Chondrocyte (in vitro differentiated cells): Measurements from ENCODE around the gene OTULINL. TPM values are rescaled to one million over a fixed set of nuclear protein-coding genes. Genes with fewer than 3 reads are reported as not detected.

Source experiments
- DNase-seq: peaks from one replicate; pipeline ENCODE4 v3.0.0; 2021; ENCODE audit warnings: mixed read lengths, low spot score
- H3K27ac Mint-ChIP-seq: one replicate; pipeline ENCODE4 v1.8.0; 2021; ENCODE audit warnings: mild to moderate bottlenecking, moderate library complexity, mixed read lengths; ENCODE audit not compliant: unreplicated experiment
- H3K27me3 Mint-ChIP-seq: 2 replicates; pipeline ENCODE4 v1.8.0; 2021; ENCODE audit warnings: low read depth, mixed read lengths
- H3K36me3 Mint-ChIP-seq: 2 replicates; pipeline ENCODE4 v1.8.0; 2021; ENCODE audit warnings: low read depth, mixed read lengths
- H3K4me1 Mint-ChIP-seq: 2 replicates; pipeline ENCODE4 v1.8.0; 2021; ENCODE audit warnings: low read depth, mild to moderate bottlenecking, mixed read lengths
- H3K4me3 Mint-ChIP-seq: one replicate; pipeline ENCODE4 v1.8.0; 2021; ENCODE audit warnings: mild to moderate bottlenecking, moderate library complexity, mixed read lengths; ENCODE audit not compliant: unreplicated experiment
- H3K9me3 Mint-ChIP-seq: 2 replicates; pipeline ENCODE4 v1.8.0; 2021; ENCODE audit warnings: low read depth, mixed read lengths
- total RNA-seq: library from RNA; stranded (reverse); gene quantifications from 3 replicates; pipeline ENCODE4 v1.2.1, GENCODE V29; 2021
- TF ChIP-seq, protein P1 (sequence below): fragments of 200-600 bp; sonication (generic); IDR thresholded peaks from 2 replicates; pipeline ENCODE4 v1.5.0; 2021; ENCODE audit warnings: antibody characterized with exemption, mild to moderate bottlenecking, moderate library complexity

Gene OTULINL
- total RNA-seq, 1 donor from 2014 or later = 5.6 TPM

DNA sequence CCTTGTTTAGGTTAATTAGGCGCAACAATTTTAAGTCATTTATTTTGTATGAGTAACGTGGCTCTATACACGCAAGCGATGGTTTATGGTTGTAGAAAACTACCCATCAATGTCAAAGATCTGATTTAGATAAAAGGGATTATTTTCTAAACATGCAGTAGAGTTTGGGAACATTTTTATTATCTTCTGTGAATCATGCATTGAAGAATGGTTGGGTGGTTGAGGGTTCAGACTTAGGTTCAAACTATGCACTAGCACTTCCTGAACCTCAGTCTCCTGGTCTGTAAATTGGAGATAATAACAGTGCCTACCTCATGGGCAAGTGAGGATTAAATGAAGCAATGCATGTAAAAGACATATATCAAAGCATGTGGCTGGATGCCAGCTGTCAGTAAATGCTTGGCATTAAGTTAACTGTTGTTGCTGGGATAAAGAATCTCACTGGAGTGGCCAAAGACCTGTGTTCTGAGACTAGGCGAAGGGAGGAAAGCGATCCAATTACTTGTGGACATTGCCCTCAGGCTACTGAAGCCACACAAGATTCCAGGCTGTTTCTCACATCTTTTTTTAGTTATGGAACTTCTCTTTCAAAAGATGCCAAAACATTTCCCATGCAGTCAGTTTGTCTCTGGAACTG, 1.1 kb upstream of the OTULINL start:
- Mint-ChIP-seq H3K4me1 (peaks cover 25% of the 10 kb centered on the region), H3K27ac (peak overlapping the region; percentile 3), H3K36me3 (no peaks in the 10 kb centered on the region), H3K27me3 (peaks cover 21% of the 10 kb centered on the region), H3K4me3 (peak overlapping the region; percentile 66), H3K9me3 (peaks cover 4% of the 10 kb centered on the region)
- no peak for DNase-seq
- TF ChIP-seq, protein P1, sequence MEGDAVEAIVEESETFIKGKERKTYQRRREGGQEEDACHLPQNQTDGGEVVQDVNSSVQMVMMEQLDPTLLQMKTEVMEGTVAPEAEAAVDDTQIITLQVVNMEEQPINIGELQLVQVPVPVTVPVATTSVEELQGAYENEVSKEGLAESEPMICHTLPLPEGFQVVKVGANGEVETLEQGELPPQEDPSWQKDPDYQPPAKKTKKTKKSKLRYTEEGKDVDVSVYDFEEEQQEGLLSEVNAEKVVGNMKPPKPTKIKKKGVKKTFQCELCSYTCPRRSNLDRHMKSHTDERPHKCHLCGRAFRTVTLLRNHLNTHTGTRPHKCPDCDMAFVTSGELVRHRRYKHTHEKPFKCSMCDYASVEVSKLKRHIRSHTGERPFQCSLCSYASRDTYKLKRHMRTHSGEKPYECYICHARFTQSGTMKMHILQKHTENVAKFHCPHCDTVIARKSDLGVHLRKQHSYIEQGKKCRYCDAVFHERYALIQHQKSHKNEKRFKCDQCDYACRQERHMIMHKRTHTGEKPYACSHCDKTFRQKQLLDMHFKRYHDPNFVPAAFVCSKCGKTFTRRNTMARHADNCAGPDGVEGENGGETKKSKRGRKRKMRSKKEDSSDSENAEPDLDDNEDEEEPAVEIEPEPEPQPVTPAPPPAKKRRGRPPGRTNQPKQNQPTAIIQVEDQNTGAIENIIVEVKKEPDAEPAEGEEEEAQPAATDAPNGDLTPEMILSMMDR = no peak

DNA sequence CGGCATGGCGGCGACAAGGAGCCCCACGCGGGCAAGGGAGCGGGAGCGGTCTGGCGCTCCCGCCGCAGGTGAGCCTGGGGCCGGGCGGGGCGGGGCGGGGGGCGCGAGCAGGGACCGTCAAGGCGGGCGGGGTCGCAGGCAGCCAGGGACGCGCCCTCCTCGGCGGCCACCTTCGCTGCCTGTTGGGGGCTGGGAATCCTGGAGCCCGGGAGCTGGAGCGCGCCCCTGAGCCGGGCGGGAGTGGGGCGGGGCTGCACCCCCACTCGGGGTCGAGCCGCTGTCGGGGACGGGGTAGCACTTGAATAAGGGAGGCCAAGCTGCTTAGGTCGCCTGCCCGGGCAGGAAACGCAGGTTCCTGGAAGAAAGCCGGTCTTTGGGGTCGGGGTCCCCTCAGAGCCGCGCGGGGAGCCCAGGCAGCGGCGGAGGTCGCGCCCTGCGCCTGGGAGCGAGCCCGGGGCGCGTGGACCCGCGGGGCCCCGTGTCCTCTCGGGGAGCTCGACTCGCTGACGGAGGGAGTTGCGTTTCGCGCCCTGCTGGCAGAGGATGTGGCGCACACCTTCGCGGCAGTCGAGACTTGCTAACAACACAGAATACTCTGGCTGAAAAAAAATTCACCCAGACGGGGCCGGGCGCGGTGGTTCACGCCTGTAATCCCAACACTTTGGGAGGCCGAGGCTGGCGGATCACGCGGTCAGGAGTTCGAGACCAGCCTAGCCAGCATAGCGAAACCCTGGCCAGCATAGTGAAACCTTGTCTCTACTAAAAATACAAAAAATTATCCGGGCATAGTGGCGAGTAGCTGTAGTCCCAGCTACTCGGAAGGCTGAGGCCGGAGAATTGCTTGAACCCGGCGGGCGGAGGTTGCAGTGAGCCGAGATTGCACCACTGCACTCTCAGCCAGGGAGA, 552 bp downstream of the OTULINL start:
- TF ChIP-seq, protein P1 = no peak
- no peak for DNase-seq
- H3K36me3 Mint-ChIP-seq = peaks cover 1% of the 10 kb centered on the region
- no peak overlapping the region for H3K27ac Mint-ChIP-seq
- peaks cover 6% of the 10 kb centered on the region for H3K9me3 Mint-ChIP-seq
- H3K4me3 Mint-ChIP-seq = peak overlapping the region; percentile 59
- H3K27me3 Mint-ChIP-seq = peaks cover 33% of the 10 kb centered on the region
- H3K4me1 Mint-ChIP-seq = peaks cover 25% of the 10 kb centered on the region

DNA sequence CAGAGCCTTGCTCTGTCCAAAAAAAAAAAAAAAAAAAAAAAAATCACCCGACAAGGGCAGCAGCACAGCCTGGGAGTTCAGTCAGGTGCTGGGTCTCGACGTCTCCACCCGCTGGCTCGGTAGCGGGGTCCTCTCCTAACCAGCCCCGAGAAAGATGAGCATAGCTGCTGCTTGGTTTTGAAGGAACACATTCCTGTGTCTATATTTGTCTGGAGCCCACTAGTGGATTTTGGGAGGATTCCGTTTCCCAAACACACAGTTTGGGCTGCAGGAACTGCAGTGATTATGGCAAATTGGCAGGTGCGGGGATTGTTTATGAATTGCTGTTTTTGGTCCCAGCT, 1.2 kb downstream of the OTULINL start:
- Mint-ChIP-seq H3K27me3 (peaks cover 36% of the 10 kb centered on the region), H3K9me3 (peaks cover 5% of the 10 kb centered on the region), H3K4me1 (peaks cover 25% of the 10 kb centered on the region), H3K27ac (no peak overlapping the region), H3K36me3 (peaks cover 2% of the 10 kb centered on the region), H3K4me3 (peak overlapping the region; percentile 59)
- no peak for DNase-seq
- TF ChIP-seq, protein P1 = no peak

DNA sequence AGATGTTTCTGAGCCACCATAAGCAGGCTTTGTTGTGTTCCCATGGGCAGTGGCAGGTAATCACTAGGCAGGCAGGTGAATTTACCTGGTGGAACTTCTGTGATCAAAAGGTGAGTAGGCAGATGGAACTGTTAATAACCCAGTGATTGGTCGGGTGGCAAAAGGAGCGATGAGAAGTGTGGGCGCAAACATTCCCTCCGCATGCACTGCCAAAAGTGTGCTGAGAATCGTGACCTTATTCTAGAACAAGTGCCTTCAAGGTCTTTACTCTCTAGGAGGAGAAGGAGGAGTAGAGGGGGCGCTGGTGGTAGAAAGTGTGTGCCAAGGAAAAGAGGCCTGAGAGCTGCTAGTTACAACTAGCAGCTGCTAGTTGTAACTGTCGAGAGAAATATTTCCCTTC, 3.3 kb downstream of the OTULINL start:
- Mint-ChIP-seq H3K27ac (no peak overlapping the region), H3K36me3 (peaks cover 2% of the 10 kb centered on the region), H3K27me3 (peaks cover 32% of the 10 kb centered on the region), H3K4me1 (peaks cover 29% of the 10 kb centered on the region), H3K4me3 (no peak overlapping the region), H3K9me3 (peaks cover 2% of the 10 kb centered on the region)
- DNase-seq = no peak
- TF ChIP-seq, protein P1 = no peak

DNA sequence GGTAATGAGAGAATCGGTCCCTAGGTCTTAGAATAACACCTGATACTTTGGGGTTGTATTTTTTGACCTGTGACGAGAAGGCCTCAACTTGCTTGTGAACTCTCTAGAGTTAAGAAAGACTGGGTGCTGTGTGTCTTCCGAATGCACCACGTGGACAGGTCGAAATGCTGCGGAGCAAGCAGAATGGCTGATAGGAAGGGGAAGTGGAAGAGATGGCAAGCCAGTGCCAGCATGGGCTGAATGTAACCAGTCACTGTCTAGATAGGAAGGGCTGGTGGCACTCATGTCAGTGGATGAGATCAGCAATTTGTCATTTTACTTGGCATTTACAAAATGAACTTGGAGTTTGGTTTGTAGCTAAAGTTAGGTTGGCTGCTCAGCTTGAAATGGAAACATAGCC, 5.6 kb downstream of the OTULINL start:
- Mint-ChIP-seq H3K4me3 (no peak overlapping the region), H3K4me1 (peaks cover 17% of the 10 kb centered on the region), H3K36me3 (peaks cover 2% of the 10 kb centered on the region), H3K27me3 (peaks cover 32% of the 10 kb centered on the region), H3K9me3 (peaks cover 2% of the 10 kb centered on the region), H3K27ac (no peak overlapping the region)
- DNase-seq = no peak
- TF ChIP-seq, protein P1 = no peak
